Astrocyte (in vitro differentiated cells and primary cell): Measurements from ENCODE around the gene HENMT1.

ENCODE experiments used
- EZH2 ChIP-seq: IDR thresholded peaks from 2 replicates; pipeline ENCODE4 v1.6.1; 2012; ENCODE audit warnings: mild to moderate bottlenecking, low read length, inconsistent platforms; ENCODE audit not compliant: insufficient read depth
- TF ChIP-seq, protein P1 (sequence below): IDR thresholded peaks from 2 replicates; pipeline ENCODE4 v1.5.1; 2011; ENCODE audit warnings: low read depth, mild to moderate bottlenecking, inconsistent platforms, low read length, moderate library complexity; ENCODE audit not compliant: insufficient read depth

DNA sequence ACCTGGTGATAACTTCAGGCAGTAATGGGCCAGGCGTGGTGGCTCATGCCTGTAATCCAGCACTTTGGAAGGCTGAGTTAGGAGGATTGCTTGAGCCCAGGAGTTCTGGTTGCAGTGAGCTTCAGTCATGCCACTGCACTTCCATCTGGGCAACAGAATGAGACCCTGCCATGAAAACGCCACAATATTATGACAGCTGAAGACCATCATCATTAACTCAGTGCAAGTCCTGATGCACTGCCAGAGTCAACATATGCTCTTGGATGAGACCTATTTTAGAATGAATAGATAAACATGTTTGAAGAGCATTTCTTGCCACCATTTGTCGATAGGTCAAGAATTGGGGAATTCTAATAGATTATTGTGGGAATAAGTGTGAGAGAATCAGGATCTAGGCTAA, 26.4 kb downstream of the HENMT1 start:
- TF ChIP-seq, protein P1, sequence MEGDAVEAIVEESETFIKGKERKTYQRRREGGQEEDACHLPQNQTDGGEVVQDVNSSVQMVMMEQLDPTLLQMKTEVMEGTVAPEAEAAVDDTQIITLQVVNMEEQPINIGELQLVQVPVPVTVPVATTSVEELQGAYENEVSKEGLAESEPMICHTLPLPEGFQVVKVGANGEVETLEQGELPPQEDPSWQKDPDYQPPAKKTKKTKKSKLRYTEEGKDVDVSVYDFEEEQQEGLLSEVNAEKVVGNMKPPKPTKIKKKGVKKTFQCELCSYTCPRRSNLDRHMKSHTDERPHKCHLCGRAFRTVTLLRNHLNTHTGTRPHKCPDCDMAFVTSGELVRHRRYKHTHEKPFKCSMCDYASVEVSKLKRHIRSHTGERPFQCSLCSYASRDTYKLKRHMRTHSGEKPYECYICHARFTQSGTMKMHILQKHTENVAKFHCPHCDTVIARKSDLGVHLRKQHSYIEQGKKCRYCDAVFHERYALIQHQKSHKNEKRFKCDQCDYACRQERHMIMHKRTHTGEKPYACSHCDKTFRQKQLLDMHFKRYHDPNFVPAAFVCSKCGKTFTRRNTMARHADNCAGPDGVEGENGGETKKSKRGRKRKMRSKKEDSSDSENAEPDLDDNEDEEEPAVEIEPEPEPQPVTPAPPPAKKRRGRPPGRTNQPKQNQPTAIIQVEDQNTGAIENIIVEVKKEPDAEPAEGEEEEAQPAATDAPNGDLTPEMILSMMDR: no peak
- no peak for TF ChIP-seq EZH2
